ENCODE results near the gene ITPRIPL2. TPM values are rescaled to one million over a fixed set of nuclear protein-coding genes. Genes with fewer than 3 reads are reported as not detected.
A peak's percentile ranks its signal among the peaks of the same experiment; 100 is the strongest.

ITPRIPL2 gene
- total and polyA plus RNA-seq, 2 of the 13 experiments (the other 11 are each of a cell fraction or from before 2014, with no cell fraction given): 5.9 to 12.6 TPM

DNA sequence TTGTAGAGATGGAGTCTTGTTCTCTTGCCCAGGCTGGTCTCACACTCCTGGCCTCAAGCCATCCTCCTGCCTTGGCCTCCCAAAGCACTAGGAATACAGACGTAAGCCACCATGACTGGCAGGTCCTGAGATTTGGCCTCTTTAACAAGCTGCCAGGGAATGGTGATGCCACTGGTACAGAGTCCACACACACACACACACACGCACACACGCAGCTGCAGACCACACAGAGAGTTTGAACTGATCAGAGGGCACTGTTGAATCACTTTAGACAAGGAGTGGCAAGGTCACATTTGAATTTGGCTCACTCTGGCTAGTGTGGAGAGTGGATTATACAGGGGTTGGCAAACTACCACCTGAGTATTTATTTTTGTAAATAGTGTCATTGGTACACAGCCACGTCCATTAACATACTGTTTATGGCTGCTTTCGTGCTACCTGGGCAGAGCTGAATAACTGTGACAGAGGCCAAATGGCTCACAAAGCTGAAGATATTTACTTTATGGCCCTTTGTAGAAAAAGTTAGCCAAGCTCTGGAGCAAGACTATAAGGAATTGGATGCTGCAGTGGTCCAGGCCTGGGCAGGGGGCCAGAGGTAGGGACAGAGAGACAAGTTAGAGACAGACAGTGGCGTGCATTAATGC is 9.9 kb downstream of the ITPRIPL2 start (continued):
- TF ChIP-seq, protein P1, sequence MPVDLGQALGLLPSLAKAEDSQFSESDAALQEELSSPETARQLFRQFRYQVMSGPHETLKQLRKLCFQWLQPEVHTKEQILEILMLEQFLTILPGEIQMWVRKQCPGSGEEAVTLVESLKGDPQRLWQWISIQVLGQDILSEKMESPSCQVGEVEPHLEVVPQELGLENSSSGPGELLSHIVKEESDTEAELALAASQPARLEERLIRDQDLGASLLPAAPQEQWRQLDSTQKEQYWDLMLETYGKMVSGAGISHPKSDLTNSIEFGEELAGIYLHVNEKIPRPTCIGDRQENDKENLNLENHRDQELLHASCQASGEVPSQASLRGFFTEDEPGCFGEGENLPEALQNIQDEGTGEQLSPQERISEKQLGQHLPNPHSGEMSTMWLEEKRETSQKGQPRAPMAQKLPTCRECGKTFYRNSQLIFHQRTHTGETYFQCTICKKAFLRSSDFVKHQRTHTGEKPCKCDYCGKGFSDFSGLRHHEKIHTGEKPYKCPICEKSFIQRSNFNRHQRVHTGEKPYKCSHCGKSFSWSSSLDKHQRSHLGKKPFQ (CRISPR knock-in tag; IDR thresholded peaks at IDR 0.05; ENCODE audit: insufficient replicate concordance): no peak
- TF ChIP-seq, protein P2, sequence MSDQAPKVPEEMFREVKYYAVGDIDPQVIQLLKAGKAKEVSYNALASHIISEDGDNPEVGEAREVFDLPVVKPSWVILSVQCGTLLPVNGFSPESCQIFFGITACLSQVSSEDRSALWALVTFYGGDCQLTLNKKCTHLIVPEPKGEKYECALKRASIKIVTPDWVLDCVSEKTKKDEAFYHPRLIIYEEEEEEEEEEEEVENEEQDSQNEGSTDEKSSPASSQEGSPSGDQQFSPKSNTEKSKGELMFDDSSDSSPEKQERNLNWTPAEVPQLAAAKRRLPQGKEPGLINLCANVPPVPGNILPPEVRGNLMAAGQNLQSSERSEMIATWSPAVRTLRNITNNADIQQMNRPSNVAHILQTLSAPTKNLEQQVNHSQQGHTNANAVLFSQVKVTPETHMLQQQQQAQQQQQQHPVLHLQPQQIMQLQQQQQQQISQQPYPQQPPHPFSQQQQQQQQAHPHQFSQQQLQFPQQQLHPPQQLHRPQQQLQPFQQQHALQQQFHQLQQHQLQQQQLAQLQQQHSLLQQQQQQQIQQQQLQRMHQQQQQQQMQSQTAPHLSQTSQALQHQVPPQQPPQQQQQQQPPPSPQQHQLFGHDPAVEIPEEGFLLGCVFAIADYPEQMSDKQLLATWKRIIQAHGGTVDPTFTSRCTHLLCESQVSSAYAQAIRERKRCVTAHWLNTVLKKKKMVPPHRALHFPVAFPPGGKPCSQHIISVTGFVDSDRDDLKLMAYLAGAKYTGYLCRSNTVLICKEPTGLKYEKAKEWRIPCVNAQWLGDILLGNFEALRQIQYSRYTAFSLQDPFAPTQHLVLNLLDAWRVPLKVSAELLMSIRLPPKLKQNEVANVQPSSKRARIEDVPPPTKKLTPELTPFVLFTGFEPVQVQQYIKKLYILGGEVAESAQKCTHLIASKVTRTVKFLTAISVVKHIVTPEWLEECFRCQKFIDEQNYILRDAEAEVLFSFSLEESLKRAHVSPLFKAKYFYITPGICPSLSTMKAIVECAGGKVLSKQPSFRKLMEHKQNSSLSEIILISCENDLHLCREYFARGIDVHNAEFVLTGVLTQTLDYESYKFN (CRISPR knock-in tag; conservative IDR thresholded peaks at IDR 0.05): peak; percentile 79
- TF ChIP-seq ZBTB20 (CRISPR knock-in tag; IDR thresholded peaks at IDR 0.05; ENCODE audit: borderline replicate concordance, low read depth) (no peak), WIZ (CRISPR knock-in tag; IDR thresholded peaks at IDR 0.05) (peak; percentile 33; the same call in 1 of the 2 replicates), CENPX (CRISPR knock-in tag; IDR thresholded peaks at IDR 0.05) (no peak), SYNCRIP (IDR thresholded peaks at IDR 0.05; ENCODE audit: insufficient read depth, low read depth, low read length) (no peak), ZNF326 (CRISPR knock-in tag; IDR thresholded peaks at IDR 0.05; ENCODE audit: borderline replicate concordance) (no peak), ZNF709 (CRISPR knock-in tag; IDR thresholded peaks at IDR 0.05) (no peak), XRCC5 (optimal IDR thresholded peaks at IDR 0.05; ENCODE audit: low read length) (peak; percentile 87), ZNF30 (CRISPR knock-in tag; IDR thresholded peaks at IDR 0.05) (no peak), SRY (CRISPR knock-in tag; IDR thresholded peaks at IDR 0.05) (no peak), ZSCAN9 (CRISPR knock-in tag; IDR thresholded peaks at IDR 0.05; ENCODE audit: borderline replicate concordance) (no peak), RNF2 (conservative IDR thresholded peaks at IDR 0.05; ENCODE audit: low read depth) (peak; percentile 72; the same call in 1 of the 2 replicates), FOXO1 (CRISPR knock-in tag; IDR thresholded peaks at IDR 0.05) (peak; percentile 47; the same call in 1 of the 2 replicates), EEA1 (CRISPR knock-in tag; IDR thresholded peaks at IDR 0.05; ENCODE audit: borderline replicate concordance) (no peak), ZSCAN29 (CRISPR knock-in tag; conservative IDR thresholded peaks at IDR 0.05) (no peak), CCDC6 (CRISPR knock-in tag; IDR thresholded peaks at IDR 0.05) (no peak), MAF1 (CRISPR knock-in tag; IDR thresholded peaks at IDR 0.05; ENCODE audit: borderline replicate concordance) (no peak)
- TF ChIP-seq, protein P3, sequence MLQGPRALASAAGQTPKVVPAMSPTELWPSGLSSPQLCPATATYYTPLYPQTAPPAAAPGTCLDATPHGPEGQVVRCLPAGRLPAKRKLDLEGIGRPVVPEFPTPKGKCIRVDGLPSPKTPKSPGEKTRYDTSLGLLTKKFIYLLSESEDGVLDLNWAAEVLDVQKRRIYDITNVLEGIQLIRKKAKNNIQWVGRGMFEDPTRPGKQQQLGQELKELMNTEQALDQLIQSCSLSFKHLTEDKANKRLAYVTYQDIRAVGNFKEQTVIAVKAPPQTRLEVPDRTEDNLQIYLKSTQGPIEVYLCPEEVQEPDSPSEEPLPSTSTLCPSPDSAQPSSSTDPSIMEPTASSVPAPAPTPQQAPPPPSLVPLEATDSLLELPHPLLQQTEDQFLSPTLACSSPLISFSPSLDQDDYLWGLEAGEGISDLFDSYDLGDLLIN (CRISPR knock-in tag; IDR thresholded peaks at IDR 0.05; ENCODE audit: borderline replicate concordance): no peak
- TF ChIP-seq, protein P4, sequence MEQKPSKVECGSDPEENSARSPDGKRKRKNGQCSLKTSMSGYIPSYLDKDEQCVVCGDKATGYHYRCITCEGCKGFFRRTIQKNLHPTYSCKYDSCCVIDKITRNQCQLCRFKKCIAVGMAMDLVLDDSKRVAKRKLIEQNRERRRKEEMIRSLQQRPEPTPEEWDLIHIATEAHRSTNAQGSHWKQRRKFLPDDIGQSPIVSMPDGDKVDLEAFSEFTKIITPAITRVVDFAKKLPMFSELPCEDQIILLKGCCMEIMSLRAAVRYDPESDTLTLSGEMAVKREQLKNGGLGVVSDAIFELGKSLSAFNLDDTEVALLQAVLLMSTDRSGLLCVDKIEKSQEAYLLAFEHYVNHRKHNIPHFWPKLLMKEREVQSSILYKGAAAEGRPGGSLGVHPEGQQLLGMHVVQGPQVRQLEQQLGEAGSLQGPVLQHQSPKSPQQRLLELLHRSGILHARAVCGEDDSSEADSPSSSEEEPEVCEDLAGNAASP (CRISPR knock-in tag; IDR thresholded peaks at IDR 0.05; ENCODE audit: borderline replicate concordance): no peak; the same call in 1 of the 2 replicates
- TF ChIP-seq, protein P5, sequence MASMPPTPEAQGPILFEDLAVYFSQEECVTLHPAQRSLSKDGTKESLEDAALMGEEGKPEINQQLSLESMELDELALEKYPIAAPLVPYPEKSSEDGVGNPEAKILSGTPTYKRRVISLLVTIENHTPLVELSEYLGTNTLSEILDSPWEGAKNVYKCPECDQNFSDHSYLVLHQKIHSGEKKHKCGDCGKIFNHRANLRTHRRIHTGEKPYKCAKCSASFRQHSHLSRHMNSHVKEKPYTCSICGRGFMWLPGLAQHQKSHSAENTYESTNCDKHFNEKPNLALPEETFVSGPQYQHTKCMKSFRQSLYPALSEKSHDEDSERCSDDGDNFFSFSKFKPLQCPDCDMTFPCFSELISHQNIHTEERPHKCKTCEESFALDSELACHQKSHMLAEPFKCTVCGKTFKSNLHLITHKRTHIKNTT (CRISPR knock-in tag; IDR thresholded peaks at IDR 0.05): no peak

Measured in HepG2 (cell line).